Mammary microvascular endothelial cell (primary cell): Measurements from ENCODE around the gene SRSF8. TPM values are rescaled to one million over a fixed set of nuclear protein-coding genes. Genes with fewer than 3 reads are reported as not detected.

Experiments used
- total RNA-seq: library from RNA; depleted of rRNA; stranded (reverse); fragments of >200 nt; gene quantifications from 2 replicates; pipeline ENCODE4 v1.2.3, GENCODE V29; 2015

SRSF8 gene, protein sequence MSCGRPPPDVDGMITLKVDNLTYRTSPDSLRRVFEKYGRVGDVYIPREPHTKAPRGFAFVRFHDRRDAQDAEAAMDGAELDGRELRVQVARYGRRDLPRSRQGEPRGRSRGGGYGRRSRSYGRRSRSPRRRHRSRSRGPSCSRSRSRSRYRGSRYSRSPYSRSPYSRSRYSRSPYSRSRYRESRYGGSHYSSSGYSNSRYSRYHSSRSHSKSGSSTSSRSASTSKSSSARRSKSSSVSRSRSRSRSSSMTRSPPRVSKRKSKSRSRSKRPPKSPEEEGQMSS
- total RNA-seq, result 21.4 and 27.7 TPM in 2 replicates

DNA sequence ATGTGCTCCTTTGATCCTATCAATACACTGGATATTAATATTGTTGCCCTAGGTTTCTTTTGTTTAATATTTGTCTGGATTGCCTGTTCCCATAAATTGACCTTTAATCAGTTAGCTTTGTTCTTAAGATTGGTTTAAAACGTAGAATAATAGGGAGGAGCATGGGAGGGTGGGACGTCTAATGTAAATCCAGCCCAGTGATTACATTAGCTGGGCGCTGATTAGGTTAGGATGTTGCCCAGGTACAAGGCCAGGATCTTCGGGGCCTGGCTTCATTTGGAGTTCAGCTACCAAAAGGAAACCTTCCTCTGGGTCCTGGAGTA lies at the start of gene SRSF8:
Gene SRSF8, plus strand, starts transcription at position 204 of the 323 bp plus-strand sequence. CDS start 308 bp downstream, outside the sequence.

DNA sequence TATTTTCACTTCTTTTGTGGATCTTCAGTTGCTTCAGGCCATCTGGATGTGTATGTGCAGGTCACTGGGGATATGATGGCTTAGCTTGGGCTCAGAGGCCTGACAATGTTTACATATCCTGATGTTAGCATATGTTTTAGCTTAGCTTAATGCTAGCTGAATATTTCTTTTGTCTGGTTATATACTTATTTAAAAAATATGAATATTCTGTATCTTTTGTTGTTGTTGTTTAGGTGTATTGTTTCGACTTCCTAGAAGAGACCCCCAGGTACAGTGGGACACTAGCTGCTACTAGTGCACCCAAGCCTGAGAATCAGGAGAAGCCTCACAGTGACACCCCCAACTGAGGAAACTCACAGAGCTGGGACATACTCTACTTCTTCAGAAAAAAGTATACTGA lies 41.8 kb upstream of the SRSF8 start, which contains the start of gene KDM4E:
Gene KDM4E, plus strand, starts transcription at position 301 of the 400 bp plus-strand sequence. CDS start 300 bp downstream, outside the sequence.

DNA sequence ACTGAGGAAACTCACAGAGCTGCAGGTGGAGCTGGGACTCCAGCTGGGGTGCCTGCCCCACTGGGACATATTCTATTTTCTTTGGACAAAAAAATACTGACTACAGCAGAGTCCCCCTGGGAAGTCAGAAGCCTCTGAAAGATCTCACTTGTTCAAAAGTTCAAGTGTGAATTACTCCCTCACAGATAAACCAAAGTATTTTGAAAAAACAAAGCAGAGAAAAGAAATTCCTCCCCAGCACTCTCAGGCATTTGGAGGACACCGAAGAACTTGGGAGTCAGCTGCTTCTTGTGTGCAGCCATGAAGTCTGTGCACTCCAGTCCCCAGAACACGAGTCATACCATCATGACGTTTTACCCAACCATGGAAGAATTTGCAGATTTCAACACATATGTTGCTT lies 17.6 kb upstream of the SRSF8 start, which contains the start of gene KDM4F:
Gene KDM4F, plus strand, starts transcription at position 301 of the 400 bp plus-strand sequence.

GRCh38 chr11:95089620-95090542 lies 23.2 kb downstream of the SRSF8 start, which contains the start of gene ENDOD1:
Gene ENDOD1, plus strand, starts transcription at chr11:95089846. Its CDS starts 82 bp downstream, at chr11:95089928.

Other genes with a start within 250 kb of the SRSF8 start
- gene CWC15, start 93.4 kb upstream of the SRSF8 start, total RNA-seq, result 41.6 and 53.6 TPM in 2 replicates
- 0.64 and 1.4 TPM in 2 replicates for gene KDM4D, start 93.2 kb upstream of the SRSF8 start, total RNA-seq
- gene KDM4E, start 41.7 kb upstream of the SRSF8 start, total RNA-seq, result not detected in 2 replicates
- gene KDM4F, start 17.5 kb upstream of the SRSF8 start, total RNA-seq, result not detected in 2 replicates
- gene ENDOD1, start 22.9 kb downstream of the SRSF8 start, total RNA-seq, result 31.6 and 33.4 TPM in 2 replicates
- 5.1 and 5.3 TPM in 2 replicates for gene SESN3, start 164.3 kb downstream of the SRSF8 start, total RNA-seq